ENCODE results near the gene TNFRSF1A.

TNFRSF1A gene

DNA sequence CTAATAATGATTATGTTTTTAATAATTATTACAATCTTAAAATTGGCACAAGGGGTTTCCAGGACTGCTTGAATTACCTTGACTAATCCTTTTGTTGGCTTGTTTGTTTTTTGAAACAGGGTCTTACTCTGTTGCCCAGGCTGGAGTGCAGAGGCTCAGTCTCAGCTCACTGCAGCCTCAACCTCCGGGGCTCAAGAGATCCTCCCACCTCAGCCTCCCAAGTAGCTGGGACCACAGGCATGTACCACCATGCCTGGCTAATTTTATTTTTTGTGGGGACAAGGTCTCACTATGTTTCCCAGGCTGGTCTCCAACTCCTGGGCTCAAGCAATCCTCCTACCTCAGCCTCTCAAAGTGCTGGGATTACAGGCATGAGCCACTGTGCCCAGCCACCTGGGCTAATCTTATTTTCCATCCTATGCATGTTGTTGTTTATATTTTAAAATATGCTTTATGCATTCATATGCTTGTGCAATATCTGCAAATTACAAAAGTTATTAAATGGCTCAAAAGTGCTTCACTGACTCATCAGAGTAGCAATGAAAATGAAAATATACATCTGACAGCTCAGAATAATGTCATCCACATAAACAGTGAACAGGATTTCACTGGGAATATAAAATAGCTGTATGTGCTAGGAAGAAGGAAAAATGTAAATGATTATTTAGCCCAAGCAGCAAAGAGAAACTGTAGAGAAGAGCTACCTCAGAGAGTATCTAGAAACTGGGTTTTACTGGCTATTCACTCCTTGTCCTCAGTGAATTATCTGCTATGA lies 56.2 kb downstream of the TNFRSF1A start:
- FAIRE-seq, result no peak
- no peak for DNase-seq (ENCODE audit: extremely low spot score, insufficient read length, low read depth)

DNA sequence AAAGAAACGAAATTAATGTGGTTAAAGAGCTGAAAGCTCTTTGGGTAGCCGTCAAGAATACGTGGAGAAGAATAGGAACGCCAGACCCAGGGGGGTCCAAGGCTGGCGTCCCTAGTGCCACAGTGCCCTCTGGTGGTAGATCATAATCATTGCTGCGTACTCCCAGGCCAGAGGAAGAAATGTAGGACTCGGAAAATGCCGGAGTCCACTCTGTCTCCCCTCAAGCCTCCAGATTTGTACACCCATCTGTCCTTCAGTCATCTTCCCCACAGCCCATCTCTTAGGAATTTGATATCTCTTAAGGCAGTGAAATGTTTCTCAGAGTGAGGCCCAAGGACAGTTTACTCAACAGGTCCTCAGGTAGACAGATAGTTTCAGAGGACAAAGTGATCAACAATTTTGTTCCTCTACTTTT lies 56.8 kb downstream of the TNFRSF1A start:
- FAIRE-seq (peak; percentile 83), DNase-seq (ENCODE audit: extremely low spot score, insufficient read length, low read depth) (peak; percentile 64)

DNA sequence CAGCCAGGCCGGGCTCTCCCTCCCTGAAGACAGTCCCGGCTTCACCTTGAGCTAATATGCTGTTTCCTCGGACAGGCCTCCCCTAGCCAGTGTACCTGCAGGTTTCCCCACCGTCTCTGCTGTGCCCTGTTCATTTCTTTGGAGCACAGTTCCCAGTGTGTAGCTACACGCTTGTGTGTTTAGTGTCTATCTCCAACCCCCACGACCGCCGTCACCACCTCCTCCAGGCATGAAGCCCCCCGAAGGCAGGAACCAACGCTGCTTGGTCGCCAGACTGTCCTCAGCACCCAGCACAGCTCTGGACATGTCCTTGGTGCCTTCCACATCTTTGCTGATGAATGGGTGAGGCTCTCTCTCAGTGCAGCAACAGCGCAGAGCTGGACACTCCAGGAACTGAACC lies 57.6 kb downstream of the TNFRSF1A start:
- DNase-seq (ENCODE audit: extremely low spot score, insufficient read length, low read depth) (no peak), FAIRE-seq (no peak)

- FAIRE-seq (no peak), DNase-seq (ENCODE audit: extremely low spot score, insufficient read length, low read depth) (no peak)
Measured at GRCh38 chr12:6282453-6282840, 59.4 kb downstream of the TNFRSF1A start.

DNA sequence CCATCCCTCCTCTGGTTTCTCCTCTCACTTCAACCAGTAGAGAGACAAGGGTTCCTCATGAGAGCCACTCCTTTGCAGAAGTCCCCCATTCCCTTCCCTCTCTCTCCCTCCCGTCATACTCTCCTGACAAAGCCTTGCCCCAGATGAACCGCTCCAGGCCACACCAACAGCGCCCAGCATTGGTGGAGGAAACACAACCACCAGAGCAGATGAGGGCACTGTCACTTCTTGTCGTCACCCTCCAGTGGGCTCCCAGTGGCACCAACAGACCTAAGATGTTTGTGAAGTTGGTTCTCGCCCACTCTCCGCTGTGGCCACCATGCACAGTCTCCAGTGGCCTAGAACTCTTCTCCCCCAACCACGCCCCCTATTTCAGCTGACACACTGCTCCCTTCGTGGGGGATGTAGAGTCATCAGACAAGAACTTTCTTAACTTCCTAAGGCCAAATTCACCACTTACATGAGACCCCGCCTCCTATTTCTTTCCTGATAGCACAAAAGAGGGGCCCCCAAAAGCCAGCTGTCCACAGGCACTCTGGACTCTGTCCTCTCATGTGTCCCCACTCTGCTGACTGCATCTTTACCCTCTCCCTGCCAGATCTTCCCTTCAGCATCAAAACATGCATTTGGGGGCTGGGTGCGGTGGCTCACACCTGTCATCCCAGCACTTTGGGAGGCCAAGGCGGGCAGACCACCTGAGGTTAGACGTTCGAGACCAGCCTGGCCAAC lies 60.6 kb downstream of the TNFRSF1A start:
- FAIRE-seq, result no peak

DNA sequence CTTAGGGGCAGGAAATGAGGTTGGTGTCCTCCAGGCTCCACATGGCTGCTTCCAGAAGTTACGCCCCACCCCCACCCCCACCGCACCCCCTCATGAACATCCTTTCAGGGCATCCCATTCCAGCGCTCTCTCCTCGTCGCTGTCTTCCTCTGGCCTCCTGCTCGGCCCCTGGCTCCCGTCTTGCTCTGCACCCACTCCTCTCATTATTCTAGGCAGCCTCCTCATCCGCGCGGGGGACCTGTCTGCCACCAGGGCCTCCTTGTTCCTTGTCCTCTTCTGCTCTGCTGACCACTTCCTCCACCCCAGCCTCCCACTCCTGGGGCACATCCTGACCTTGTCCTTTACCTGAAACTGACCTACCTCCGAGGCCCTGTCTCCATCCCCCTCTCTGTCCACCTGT lies 61.2 kb downstream of the TNFRSF1A start:
- no peak for FAIRE-seq

More for the DNA sequence above, 60.6 kb downstream of the TNFRSF1A start:
- DNase-seq (ENCODE audit: extremely low spot score, insufficient read length, low read depth), result no peak

GRCh38 chr12:6280053-6280469 lies 61.8 kb downstream of the TNFRSF1A start:
- no peak for DNase-seq (ENCODE audit: extremely low spot score, insufficient read length, low read depth)
- no peak for FAIRE-seq

More for the DNA sequence above, 61.2 kb downstream of the TNFRSF1A start:
- DNase-seq (ENCODE audit: extremely low spot score, insufficient read length, low read depth), result no peak

DNA sequence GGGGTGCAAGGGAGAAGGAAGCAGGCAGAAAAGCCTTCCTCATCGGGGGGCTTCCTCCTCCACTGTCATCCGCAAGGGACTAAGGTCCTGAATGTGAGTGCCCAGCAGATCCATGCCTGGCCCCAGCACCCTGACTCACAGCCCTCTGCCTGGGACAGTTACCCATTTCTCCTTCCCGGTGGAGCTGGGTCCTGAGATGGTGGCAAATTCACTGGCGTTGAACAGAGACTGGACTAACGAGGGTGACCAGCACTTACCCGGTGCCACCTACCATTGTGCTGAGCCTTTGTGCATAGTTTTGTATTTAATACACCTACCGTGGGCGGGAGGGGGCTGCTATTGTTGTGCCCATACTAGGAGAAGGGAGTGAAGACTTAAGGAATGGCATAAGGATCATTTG lies 62.2 kb downstream of the TNFRSF1A start:
- DNase-seq (ENCODE audit: extremely low spot score, insufficient read length, low read depth), result no peak
- no peak for FAIRE-seq

DNA sequence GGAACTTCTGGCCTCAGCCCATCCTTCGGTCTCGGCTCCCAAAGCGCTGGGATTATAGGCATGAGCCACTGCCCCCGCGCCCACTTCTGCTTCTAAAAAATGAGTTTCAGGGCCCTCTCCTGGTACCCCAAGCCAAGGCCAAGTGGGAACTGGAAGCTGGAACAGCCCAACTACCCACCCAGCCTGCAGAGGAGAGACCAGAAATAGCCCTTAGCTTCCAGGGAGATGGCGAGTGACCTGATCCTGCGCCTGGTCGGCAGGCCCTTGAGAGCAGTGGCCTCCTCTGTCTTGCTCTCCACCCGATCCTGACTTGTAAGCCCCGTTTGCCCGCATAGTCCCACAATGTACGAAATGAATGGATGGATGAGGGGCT lies 62.6 kb downstream of the TNFRSF1A start:
- no peak for DNase-seq (ENCODE audit: extremely low spot score, insufficient read length, low read depth)
- FAIRE-seq, result no peak

Measured in GM18507 (cell line).